Upper lobe of right lung (tissue), 1 donor: ENCODE measurements around the gene CDKAL1. TPM values are rescaled to one million over a fixed set of nuclear protein-coding genes. Genes with fewer than 3 reads are reported as not detected.

Source experiments
- ATAC-seq: fragments of 200-7000 bp; cut with Tn5 transposase; one replicate; pipeline ENCODE4 v1.9.1; 2020; ENCODE audit warnings: mild to moderate bottlenecking, moderate library complexity
- DNase-seq: peaks from one replicate; pipeline ENCODE4 v3.0.0-alpha.2; 2020
- H3K27ac ChIP-seq: fragments of 200-600 bp; one replicate; pipeline ENCODE4 v1.8.0; 2022
- H3K27me3 ChIP-seq: fragments of 200-600 bp; one replicate; pipeline ENCODE4 v1.8.0; 2022; ENCODE audit warnings: mild to moderate bottlenecking
- H3K36me3 ChIP-seq: fragments of 200-600 bp; one replicate; pipeline ENCODE4 v1.8.0; 2022
- H3K4me1 ChIP-seq: fragments of 200-600 bp; one replicate; pipeline ENCODE4 v1.8.0; 2022
- H3K4me3 ChIP-seq: fragments of 200-600 bp; one replicate; pipeline ENCODE4 v1.8.0; 2022; ENCODE audit warnings: mild to moderate bottlenecking
- H3K9me3 ChIP-seq: fragments of 200-600 bp; one replicate; pipeline ENCODE4 v1.8.0; 2022
- intact Hi-C: fragments of 100-400 bp; cut with DNase I; formaldehyde crosslinking; loops from one replicate; pipeline ENCODE4 v1.11.0; 2022
- total RNA-seq: library from RNA; stranded (reverse); fragmentation: NEBNext Ultra II Directional; extraction: Animal tissue kit (Norgen Biotek cat#: 25700); gene quantifications from one replicate; pipeline ENCODE4 v1.2.1, GENCODE V29; 2021
- TF ChIP-seq, protein P1 (sequence below): fragments of 200-600 bp; IDR thresholded peaks from one replicate; pipeline ENCODE4 v1.8.0; 2022; ENCODE audit warnings: antibody characterized with exemption
- donor health status: DM: no; HTN: yes; CAD: no; lungs with severe emphysema.

CDKAL1 gene
- total RNA-seq, 1 donor from 2014 or later: 16.0 TPM

GRCh38 chr6:20740727-20741126 is 206.5 kb downstream of the CDKAL1 start:
- DNase-seq (no peak), ATAC-seq (no peak)
- TF ChIP-seq, protein P1, sequence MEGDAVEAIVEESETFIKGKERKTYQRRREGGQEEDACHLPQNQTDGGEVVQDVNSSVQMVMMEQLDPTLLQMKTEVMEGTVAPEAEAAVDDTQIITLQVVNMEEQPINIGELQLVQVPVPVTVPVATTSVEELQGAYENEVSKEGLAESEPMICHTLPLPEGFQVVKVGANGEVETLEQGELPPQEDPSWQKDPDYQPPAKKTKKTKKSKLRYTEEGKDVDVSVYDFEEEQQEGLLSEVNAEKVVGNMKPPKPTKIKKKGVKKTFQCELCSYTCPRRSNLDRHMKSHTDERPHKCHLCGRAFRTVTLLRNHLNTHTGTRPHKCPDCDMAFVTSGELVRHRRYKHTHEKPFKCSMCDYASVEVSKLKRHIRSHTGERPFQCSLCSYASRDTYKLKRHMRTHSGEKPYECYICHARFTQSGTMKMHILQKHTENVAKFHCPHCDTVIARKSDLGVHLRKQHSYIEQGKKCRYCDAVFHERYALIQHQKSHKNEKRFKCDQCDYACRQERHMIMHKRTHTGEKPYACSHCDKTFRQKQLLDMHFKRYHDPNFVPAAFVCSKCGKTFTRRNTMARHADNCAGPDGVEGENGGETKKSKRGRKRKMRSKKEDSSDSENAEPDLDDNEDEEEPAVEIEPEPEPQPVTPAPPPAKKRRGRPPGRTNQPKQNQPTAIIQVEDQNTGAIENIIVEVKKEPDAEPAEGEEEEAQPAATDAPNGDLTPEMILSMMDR: no peak
- intact Hi-C loops: no loop called here
- no peaks in the 10 kb centered on the region for H3K4me1 ChIP-seq
- H3K36me3 ChIP-seq: no peaks in the 10 kb centered on the region
- no peak overlapping the region for H3K4me3 ChIP-seq
- H3K9me3 ChIP-seq: no peaks in the 10 kb centered on the region
- H3K27ac ChIP-seq: no peak overlapping the region
- H3K27me3 ChIP-seq: no peaks in the 10 kb centered on the region

DNA sequence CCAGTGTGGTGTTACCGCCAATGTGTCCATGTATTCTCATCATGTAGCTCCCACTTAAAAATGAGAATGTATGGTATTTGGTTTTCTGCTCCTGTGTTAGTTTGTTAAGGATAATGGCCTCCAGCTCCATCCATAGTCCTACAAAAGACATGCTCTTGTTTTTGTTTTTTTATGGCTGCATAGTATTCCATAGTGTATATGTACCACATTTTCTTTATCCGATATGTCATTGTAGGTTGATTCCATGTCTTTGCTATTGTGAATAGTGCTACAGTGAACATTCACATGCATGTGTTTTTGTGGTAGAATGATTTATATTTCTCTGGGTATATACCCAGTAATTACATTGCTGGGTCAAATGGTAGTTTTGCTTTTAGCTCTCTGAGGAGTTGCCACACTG is 207.2 kb downstream of the CDKAL1 start:
- Histone ChIP-seq H3K4me1 (no peaks in the 10 kb centered on the region), H3K36me3 (no peaks in the 10 kb centered on the region), H3K4me3 (no peak overlapping the region), H3K27ac (no peak overlapping the region), H3K9me3 (no peaks in the 10 kb centered on the region), H3K27me3 (no peaks in the 10 kb centered on the region)
- intact Hi-C loops: no loop called here
- ATAC-seq (no peak), DNase-seq (no peak)
- TF ChIP-seq, protein P1: no peak

DNA sequence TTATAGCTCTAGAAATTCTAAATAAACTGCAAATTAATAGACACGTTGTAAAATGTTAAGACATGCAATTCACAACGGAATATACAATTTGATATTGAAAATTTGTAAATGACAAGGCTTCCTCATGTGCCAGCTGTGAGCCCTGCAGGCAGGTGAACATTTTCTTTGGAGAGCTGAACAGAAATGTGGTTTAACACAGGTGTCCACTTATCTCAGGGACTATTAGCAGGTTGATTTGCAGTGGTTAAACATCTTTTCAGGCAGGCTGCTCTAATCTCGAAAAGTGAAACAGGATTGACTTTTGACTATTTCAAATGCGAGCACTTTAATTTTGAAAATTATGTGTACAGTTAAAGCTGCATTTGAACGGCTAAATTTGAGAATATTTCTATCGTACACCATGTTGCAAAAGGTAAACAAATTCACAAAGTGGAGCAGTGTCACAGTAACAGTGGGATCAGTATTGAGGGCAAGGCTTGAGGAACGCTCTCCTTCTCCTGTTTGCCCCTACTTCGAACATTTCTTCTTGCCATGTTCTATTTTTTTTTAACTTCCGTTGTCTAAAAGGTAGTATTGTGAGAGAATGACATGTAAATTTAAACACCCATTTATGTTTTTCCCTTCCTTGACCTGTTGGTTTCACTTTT is 210.8 kb downstream of the CDKAL1 start:
- DNase-seq (no peak), ATAC-seq (no peak)
- Histone ChIP-seq H3K36me3 (no peaks in the 10 kb centered on the region), H3K9me3 (no peaks in the 10 kb centered on the region), H3K27me3 (no peaks in the 10 kb centered on the region), H3K4me3 (no peak overlapping the region), H3K4me1 (no peaks in the 10 kb centered on the region), H3K27ac (no peak overlapping the region)
- TF ChIP-seq, protein P1: no peak
- intact Hi-C loops: no loop called here

- DNase-seq (no peak), ATAC-seq (no peak)
- intact Hi-C loops: no loop called here
- Histone ChIP-seq H3K4me3 (no peak overlapping the region), H3K27ac (no peak overlapping the region), H3K27me3 (no peaks in the 10 kb centered on the region), H3K9me3 (no peaks in the 10 kb centered on the region), H3K4me1 (no peaks in the 10 kb centered on the region), H3K36me3 (no peaks in the 10 kb centered on the region)
- TF ChIP-seq, protein P1: no peak
These were observed 211.8 kb downstream of the CDKAL1 start for GRCh38 chr6:20746024-20746423.

GRCh38 chr6:20746805-20747558 is 212.7 kb downstream of the CDKAL1 start:
- ATAC-seq (no peak), DNase-seq (no peak)
- no peaks in the 10 kb centered on the region for H3K4me1 ChIP-seq
- H3K27ac ChIP-seq: no peak overlapping the region
- TF ChIP-seq, protein P1: no peak
- intact Hi-C loops: no loop called here
- no peaks in the 10 kb centered on the region for H3K9me3 ChIP-seq
- H3K36me3 ChIP-seq: no peaks in the 10 kb centered on the region
- H3K4me3 ChIP-seq: no peak overlapping the region
- H3K27me3 ChIP-seq: no peaks in the 10 kb centered on the region
